Liver (tissue), 9 donors: ENCODE results near the gene SZT2. TPM values are rescaled to one million over a fixed set of nuclear protein-coding genes. Genes with fewer than 3 reads are reported as not detected.

Source experiments
- DNase-seq: peaks from one replicate; pipeline ENCODE4 v3.0.0-alpha.2; 2017; ENCODE audit warnings: low spot score
- H3K27ac ChIP-seq, 2 donors: one replicate each; pipeline ENCODE4 v1.7.0; 2013; ENCODE audit warnings: inconsistent platforms in 2 of 2, low read length in 2 of 2, control low read depth in 1 of 2, low read depth in 1 of 2, mild to moderate bottlenecking in 1 of 2
- H3K27me3 ChIP-seq, 4 donors: one replicate each; pipeline versions ENCODE4 v1.6.1 to v1.7.0; 2013; ENCODE audit warnings: low read length in 3 of 4, inconsistent platforms in 1 of 4, mild to moderate bottlenecking in 1 of 4, moderate library complexity in 1 of 4; ENCODE audit not compliant: control insufficient read depth in 4 of 4, insufficient read depth in 4 of 4
- H3K36me3 ChIP-seq, 4 donors: one replicate each; pipeline versions ENCODE4 v1.6.1 to v1.7.0; 2013; ENCODE audit warnings: low read length in 3 of 4, mild to moderate bottlenecking in 3 of 4, low read depth in 1 of 4, moderate library complexity in 1 of 4; ENCODE audit not compliant: control insufficient read depth in 4 of 4, insufficient read depth in 3 of 4
- H3K4me1 ChIP-seq, 4 donors: one replicate each; pipeline versions ENCODE4 v1.6.1 to v1.7.0; 2013; ENCODE audit warnings: low read length in 3 of 4, mild to moderate bottlenecking in 3 of 4, moderate library complexity in 1 of 4; ENCODE audit not compliant: control insufficient read depth in 4 of 4, insufficient read depth in 4 of 4
- H3K4me3 ChIP-seq, 3 donors: one replicate each; pipeline versions ENCODE4 v1.6.1 to v1.7.0; 2013; ENCODE audit warnings: low read length in 3 of 3, control low read depth in 1 of 3, low read depth in 1 of 3, mild to moderate bottlenecking in 1 of 3
- H3K9ac ChIP-seq, 2 donors: one replicate each; pipeline ENCODE4 v1.7.0; 2013; ENCODE audit warnings: low read length in 2 of 2, mild to moderate bottlenecking in 2 of 2, moderate library complexity in 2 of 2, control low read depth in 1 of 2, low read depth in 1 of 2
- H3K9me3 ChIP-seq, 4 donors: one replicate each; pipeline versions ENCODE4 v1.6.1 to v1.7.0; 2013; ENCODE audit warnings: low read length in 3 of 4; ENCODE audit not compliant: control insufficient read depth in 4 of 4
- ATF3 ChIP-seq: IDR thresholded peaks from 2 replicates; pipeline ENCODE4 v1.6.1; 2016; ENCODE audit warnings: antibody characterized with exemption
- CTCF ChIP-seq: fragments of 150-350 bp; IDR thresholded peaks from 2 replicates; pipeline ENCODE4 v1.5.1; 2017; ENCODE audit warnings: improper control_type of control experiment, low read depth, low read length; ENCODE audit not compliant: missing input control
- EGR1 ChIP-seq, 2 donors: IDR thresholded peaks; 2 replicates each; pipeline ENCODE4 v1.6.1; 2016 to 2018; ENCODE audit warnings: antibody characterized with exemption in 2 of 2, low read depth in 2 of 2
- FOXA1 ChIP-seq: IDR thresholded peaks from 2 replicates; pipeline ENCODE4 v1.6.1; 2016; ENCODE audit warnings: antibody characterized with exemption
- FOXA2 ChIP-seq: IDR thresholded peaks from 2 replicates; pipeline ENCODE4 v1.6.1; 2016; ENCODE audit warnings: antibody characterized with exemption
- GABPA ChIP-seq, 2 donors: IDR thresholded peaks in 1 of 2; conservative IDR thresholded peaks in 1 of 2; 2 replicates each; pipeline ENCODE4 v1.6.1; 2016; ENCODE audit warnings: antibody characterized with exemption in 2 of 2, mild to moderate bottlenecking in 1 of 2, moderate library complexity in 1 of 2
- HNF4A ChIP-seq, 2 donors: conservative IDR thresholded peaks; 2 replicates each; pipeline ENCODE4 v1.6.1; 2016; ENCODE audit warnings: antibody characterized with exemption in 2 of 2, mild to moderate bottlenecking in 2 of 2
- HNF4G ChIP-seq: IDR thresholded peaks from 2 replicates; pipeline ENCODE4 v1.6.1; 2016; ENCODE audit warnings: antibody characterized with exemption
- JUND ChIP-seq, 2 donors: IDR thresholded peaks; 2 replicates each; pipeline ENCODE4 v1.6.1; 2016; ENCODE audit warnings: antibody characterized with exemption in 2 of 2
- MAX ChIP-seq: IDR thresholded peaks from 2 replicates; pipeline ENCODE4 v1.6.1; 2016; ENCODE audit warnings: antibody characterized with exemption
- NR2F2 ChIP-seq: IDR thresholded peaks from 2 replicates; pipeline ENCODE4 v1.6.1; 2016; ENCODE audit warnings: antibody characterized with exemption
- RAD21 ChIP-seq, 2 donors: IDR thresholded peaks; 2 replicates each; pipeline ENCODE4 v1.6.1; 2016; ENCODE audit warnings: antibody characterized with exemption in 2 of 2, mild to moderate bottlenecking in 2 of 2
- REST ChIP-seq: IDR thresholded peaks from 2 replicates; pipeline ENCODE4 v1.6.1; 2016; ENCODE audit warnings: antibody characterized with exemption, mild to moderate bottlenecking
- RXRA ChIP-seq, 2 donors: IDR thresholded peaks; 2 replicates each; pipeline ENCODE4 v1.6.1; 2017 to 2018; ENCODE audit warnings: antibody characterized with exemption in 2 of 2, mild to moderate bottlenecking in 1 of 2
- SP1 ChIP-seq: IDR thresholded peaks from 2 replicates; pipeline ENCODE4 v1.6.1; 2018; ENCODE audit warnings: antibody characterized with exemption, mild to moderate bottlenecking
- TAF1 ChIP-seq: conservative IDR thresholded peaks from 2 replicates; pipeline ENCODE4 v1.6.1; 2016; ENCODE audit warnings: antibody characterized with exemption, mild to moderate bottlenecking
- YY1 ChIP-seq: IDR thresholded peaks from 2 replicates; pipeline ENCODE4 v1.6.1; 2016; ENCODE audit warnings: antibody characterized with exemption, mild to moderate bottlenecking
- ZBTB33 ChIP-seq: IDR thresholded peaks from 2 replicates; pipeline ENCODE4 v1.6.1; 2016; ENCODE audit warnings: antibody characterized with exemption
- WGBS: extraction: QIAGEN DNeasy Blood & Tissue Kit; methylation state at CpG from one replicate; pipeline ENCODE4 v1.1.7; 2013; 5-methylcytosine and 5-hydroxymethylcytosine counted together
- polyA plus RNA-seq, 2 donors: library from polyadenylated mRNA; stranded (reverse) in 1 of 2; unstranded in 1 of 2; fragments of 200-250 nt in 1 of 2; fragments of >200 nt in 1 of 2; fragmentation: Nextera tagmentation in 1 of 2; extraction: Ambion mirVana in 1 of 2; gene quantifications; one replicate each; pipeline versions ENCODE4 v1.2.1 to v1.2.3, GENCODE V29; 2013 to 2015
- total RNA-seq, 2 donors: library from RNA; depleted of rRNA; stranded (reverse); fragments of >200 nt; gene quantifications; one replicate each; pipeline ENCODE4 v1.2.3, GENCODE V29; 2014
- donor health status: healthy.
- donor health status: healthy.
- donor health status: healthy.
- donor health status: healthy.
- donor health status: healthy.

SZT2 gene
- total and polyA plus RNA-seq, 4 donors, result 4.8 to 31.0 (median 11.9) TPM

GRCh38 chr1:43445606-43446387, 56.1 kb downstream of the SZT2 start:
- no peaks in the 10 kb centered on the region for H3K9me3 ChIP-seq
- 78% methylated on average over 10 of the region's 10 CpGs for WGBS
- TF ChIP-seq ATF3 (no peak), RXRA (IDR thresholded peaks at IDR 0.05) (peak; percentile 70 to 72)
- H3K27me3 ChIP-seq, result no peaks in the 10 kb centered on the region
- H3K27ac ChIP-seq, result no peak overlapping the region
- no peak overlapping the region for H3K4me3 ChIP-seq
- DNase-seq, result no peak
- H3K4me1 ChIP-seq, result peaks cover 9 to 44% (median 25%) of the 10 kb centered on the region in 4 donors
- no peak overlapping the region for H3K9ac ChIP-seq
- peaks cover 15 to 59% (median 38%) of the 10 kb centered on the region in 4 donors for H3K36me3 ChIP-seq

- Histone ChIP-seq H3K9ac (no peak overlapping the region), H3K4me1 (peaks cover 9 to 44% (median 25%) of the 10 kb centered on the region in 4 donors), H3K9me3 (no peaks in the 10 kb centered on the region), H3K27me3 (no peaks in the 10 kb centered on the region), H3K36me3 (peaks cover 18 to 61% (median 39%) of the 10 kb centered on the region in 4 donors), H3K27ac (no peak overlapping the region), H3K4me3 (no peak overlapping the region)
- WGBS, result 98% methylated on average over 4 of the region's 4 CpGs
- TF ChIP-seq MAX (no peak), JUND (IDR thresholded peaks at IDR 0.05) (no peak), HNF4G (no peak), EGR1 (IDR thresholded peaks at IDR 0.05; ENCODE audit: low read depth in 2 of 2) (no peak), YY1 (no peak), HNF4A (conservative IDR thresholded peaks at IDR 0.05) (no peak), GABPA (IDR thresholded peaks at IDR 0.05 in 1 of 2, conservative IDR thresholded peaks at IDR 0.05 in 1 of 2) (no peak), FOXA1 (no peak), ZBTB33 (no peak), ATF3 (no peak), RXRA (IDR thresholded peaks at IDR 0.05) (no peak), NR2F2 (no peak), FOXA2 (no peak), TAF1 (no peak), SP1 (no peak), RAD21 (IDR thresholded peaks at IDR 0.05) (no peak), CTCF (no peak), REST (no peak)
- DNase-seq, result no peak
Observed at GRCh38 chr1:43446388-43446740, 56.7 kb downstream of the SZT2 start.
